Right lobe of liver (tissue), 4 donors: ENCODE measurements around the gene COX18.

Experiments
- CTCF ChIP-seq, 4 donors: fragments of 200-600 bp in 3 of 4; fragments of 450-650 bp in 1 of 4; IDR thresholded peaks; one replicate each; pipeline versions ENCODE4 v1.5.1 to v1.8.0; 2016 to 2022; ENCODE audit warnings: antibody characterized with exemption in 4 of 4, mild to moderate bottlenecking in 2 of 4
- POLR2A ChIP-seq: fragments of 450-650 bp; IDR thresholded peaks from one replicate; pipeline ENCODE4 v1.6.1; 2017; ENCODE audit warnings: antibody characterized with exemption, mild to moderate bottlenecking
- donor health status: DM: no; HTN: no; CAD: no.
- donor health status: DM: no; HTN: no; CAD: no.
- donor health status: DM: no; HTN: yes; CAD: no.

- TF ChIP-seq POLR2A (no peak), CTCF (IDR thresholded peaks at IDR 0.05) (no peak)
Measured at GRCh38 chr4:73053974-73054480, 15.5 kb downstream of the COX18 start.
